Mesangial cell (primary cell): ENCODE measurements around the gene TYSND1. TPM values are rescaled to one million over a fixed set of nuclear protein-coding genes. Genes with fewer than 3 reads are reported as not detected.

Source experiments
- total RNA-seq: library from RNA; depleted of rRNA; stranded (reverse); fragments of >200 nt; gene quantifications from 2 replicates; pipeline ENCODE4 v1.2.3, GENCODE V29; 2015

TYSND1 gene
- 10.1 and 14.2 TPM in 2 replicates for total RNA-seq

DNA sequence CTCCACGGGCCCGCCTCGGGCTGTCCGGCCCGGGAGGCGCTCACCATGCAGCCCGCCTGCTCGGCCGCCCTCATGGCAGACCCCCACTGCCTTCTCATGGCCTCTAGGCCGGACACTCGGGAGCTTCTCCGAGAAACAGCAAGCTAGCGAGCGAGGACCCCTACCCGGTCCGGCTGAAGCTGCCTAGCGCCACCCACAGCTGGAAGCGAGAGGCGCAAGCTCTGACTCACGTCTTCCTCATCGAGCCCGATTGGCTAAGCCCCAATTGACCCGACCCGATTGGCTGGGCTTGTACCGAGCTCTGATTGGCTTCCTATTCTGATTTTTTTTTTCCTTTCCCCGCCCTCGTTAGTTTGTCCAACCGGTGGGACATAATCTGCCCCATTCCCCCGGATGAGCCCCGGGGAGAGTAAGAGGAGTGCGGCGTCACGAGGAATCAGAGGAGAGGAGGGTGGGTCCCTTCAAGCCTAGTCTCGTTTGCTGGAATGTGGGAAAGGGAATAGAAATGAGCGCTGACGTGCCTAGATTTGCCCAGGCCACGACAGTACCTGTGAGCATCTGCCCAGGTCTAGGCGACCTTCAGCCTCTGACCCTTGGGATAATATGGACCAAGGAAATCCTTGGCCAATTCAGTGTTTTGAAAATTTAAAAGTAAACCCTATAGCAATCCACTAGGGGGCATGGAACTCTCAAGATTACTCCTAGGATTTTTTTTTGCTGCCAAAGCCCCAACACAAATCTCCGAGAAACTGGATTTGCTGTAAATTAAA is at the start of gene TYSND1:
Gene TYSND1, minus strand, starts transcription at position 212 of the 770 bp plus-strand sequence. Its CDS starts 114 bp downstream, at position 98.

GRCh38 chr10:70132098-70133029 is 14.1 kb downstream of the TYSND1 start, which contains the start of gene AIFM2:
TSS of gene AIFM2 (minus strand) at chr10:70132825. CDS start at chr10:70124084, 8,741 bp downstream.

Other genes starting within 250 kb of the TYSND1 start
- 46.4 and 46.8 TPM in 2 replicates for gene MACROH2A2, start 93.9 kb downstream of the TYSND1 start, total RNA-seq
- 6.5 and 7.2 TPM in 2 replicates for gene AIFM2, start 13.9 kb downstream of the TYSND1 start, total RNA-seq
- gene SAR1A, start 23.8 kb upstream of the TYSND1 start, total RNA-seq: 40.3 and 49.9 TPM in 2 replicates
- gene PPA1, start 86.7 kb upstream of the TYSND1 start, total RNA-seq: 124 and 168 TPM in 2 replicates
- gene NPFFR1, start 137.3 kb upstream of the TYSND1 start, total RNA-seq: under 0.01 and 0.13 TPM in 2 replicates
- 51.2 and 54.4 TPM in 2 replicates for gene LRRC20, start 235.9 kb upstream of the TYSND1 start, total RNA-seq